ENCODE measurements around the gene ADGRL3. TPM values are rescaled to one million over a fixed set of nuclear protein-coding genes. Genes with fewer than 3 reads are reported as not detected.

Gene ADGRL3
- total RNA-seq, 2 experiments from 2014 or later, result not detected

DNA sequence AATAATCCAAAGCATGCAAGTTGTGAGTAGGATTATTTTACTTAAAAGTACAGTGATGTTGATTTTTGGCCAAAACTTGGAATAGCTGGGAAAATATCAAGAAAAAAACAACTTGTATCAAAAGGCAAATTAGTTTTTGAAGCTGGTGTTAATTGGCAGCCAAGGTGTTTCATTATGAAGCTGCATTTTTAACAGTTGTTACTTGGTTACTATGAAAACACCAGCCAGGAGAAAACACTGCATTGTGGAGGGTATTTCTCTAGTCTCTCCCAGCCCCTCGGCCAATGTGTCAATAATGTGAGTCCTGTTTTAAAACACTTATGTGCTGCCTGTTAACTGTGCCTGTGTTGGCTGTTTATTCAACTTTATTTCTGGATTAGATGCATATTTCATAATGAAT lies 733.4 kb downstream of the ADGRL3 start:
- H3K27ac Mint-ChIP-seq, result no peak overlapping the region
- CTCF ChIA-PET, result no interaction called here
- TF ChIP-seq CTCF (IDR thresholded peaks at IDR 0.05), result no peak
- H3K27me3 Mint-ChIP-seq, result no peaks in the 10 kb centered on the region
- intact Hi-C loops (cut with micrococcal nuclease), result no loop called here
- ATAC-seq (no peak), DNase-seq (no peak)
- POLR2A ChIA-PET, result no interaction called here
- no peaks in the 10 kb centered on the region for H3K9me3 Mint-ChIP-seq
- H3K4me3 Mint-ChIP-seq, result no peak overlapping the region
- H3K4me1 Mint-ChIP-seq (ENCODE audit: low read depth), result no peaks in the 10 kb centered on the region
- no peaks in the 10 kb centered on the region for H3K36me3 Mint-ChIP-seq (ENCODE audit: low read depth)

DNA sequence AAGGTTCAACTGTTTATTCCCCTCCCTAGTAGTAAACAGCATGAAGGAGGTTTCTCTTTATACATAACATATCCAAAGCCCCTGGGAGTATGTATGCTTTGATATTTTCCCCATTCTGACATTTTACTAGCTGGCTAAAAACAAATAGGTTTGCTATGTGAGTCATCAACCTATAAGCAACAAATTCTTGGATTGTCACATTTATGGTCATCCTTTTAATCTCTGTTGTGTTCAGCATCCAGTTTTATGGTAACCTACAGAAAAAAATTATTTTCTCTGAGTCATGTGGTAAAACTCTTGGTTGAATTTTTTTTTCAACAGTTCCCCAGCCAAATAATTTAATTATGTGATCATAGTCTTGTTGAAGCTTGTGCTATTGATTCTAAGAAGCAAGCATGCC lies 734.1 kb downstream of the ADGRL3 start:
- CTCF ChIA-PET, result no interaction called here

DNA sequence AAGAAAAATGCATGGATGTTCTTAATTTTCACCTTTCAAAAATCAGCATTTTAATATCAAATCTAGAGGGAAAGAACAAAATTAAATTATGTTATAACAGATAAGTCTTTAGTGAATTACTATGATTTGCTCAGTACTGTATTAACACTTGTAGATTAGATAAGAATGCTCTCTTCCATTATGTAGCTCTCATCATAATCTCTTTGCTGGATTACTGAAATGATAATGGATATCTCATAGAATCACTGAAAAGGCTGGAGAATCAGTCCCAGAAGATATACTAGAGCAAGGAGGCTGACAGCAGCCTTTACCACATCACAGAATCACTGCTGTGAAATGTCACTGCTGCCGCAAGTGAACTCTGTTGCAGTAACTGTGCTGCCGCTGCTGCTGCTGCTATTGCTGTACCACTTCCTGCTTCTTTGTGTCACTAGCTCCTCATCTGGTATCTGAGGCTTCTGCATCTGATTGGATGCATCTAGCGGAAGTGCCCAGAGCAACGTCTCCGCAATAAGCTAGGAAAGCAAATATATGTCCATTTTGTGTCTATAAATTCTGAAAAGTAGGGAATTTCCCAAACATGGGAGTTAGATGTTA lies 738.2 kb downstream of the ADGRL3 start:
- H3K4me1 Mint-ChIP-seq (ENCODE audit: low read depth), result no peaks in the 10 kb centered on the region
- DNase-seq (peak; percentile 26), ATAC-seq (peak; percentile 62)
- no peaks in the 10 kb centered on the region for H3K9me3 Mint-ChIP-seq
- no peak overlapping the region for H3K27ac Mint-ChIP-seq
- CTCF ChIA-PET, result no interaction called here
- no peaks in the 10 kb centered on the region for H3K36me3 Mint-ChIP-seq (ENCODE audit: low read depth)
- no peaks in the 10 kb centered on the region for H3K27me3 Mint-ChIP-seq
- H3K4me3 Mint-ChIP-seq, result no peak overlapping the region
- intact Hi-C loops (cut with micrococcal nuclease), result no loop called here
- POLR2A ChIA-PET, result no interaction called here
- TF ChIP-seq CTCF (IDR thresholded peaks at IDR 0.05), result no peak

More for the DNA sequence above, 734.1 kb downstream of the ADGRL3 start:
- DNase-seq, result no peak
- no peak for TF ChIP-seq CTCF (IDR thresholded peaks at IDR 0.05)
- POLR2A ChIA-PET, result no interaction called here
- intact Hi-C loops (cut with micrococcal nuclease), result no loop called here
- Mint-ChIP-seq H3K9me3 (no peaks in the 10 kb centered on the region), H3K4me1 (ENCODE audit: low read depth) (no peaks in the 10 kb centered on the region), H3K4me3 (no peak overlapping the region), H3K27me3 (no peaks in the 10 kb centered on the region), H3K27ac (no peak overlapping the region), H3K36me3 (ENCODE audit: low read depth) (no peaks in the 10 kb centered on the region)
- no peak for ATAC-seq

- Mint-ChIP-seq H3K27me3 (no peaks in the 10 kb centered on the region), H3K36me3 (ENCODE audit: low read depth) (no peaks in the 10 kb centered on the region), H3K4me3 (no peak overlapping the region), H3K9me3 (peaks cover 11% of the 10 kb centered on the region), H3K27ac (no peak overlapping the region), H3K4me1 (ENCODE audit: low read depth) (no peaks in the 10 kb centered on the region)
- no peak for TF ChIP-seq CTCF (IDR thresholded peaks at IDR 0.05)
- POLR2A ChIA-PET, result no interaction called here
- CTCF ChIA-PET, result no interaction called here
- intact Hi-C loops (cut with micrococcal nuclease), result no loop called here
- DNase-seq, result no peak
- ATAC-seq, result no peak
Measured at GRCh38 chr4:61950625-61951024, 750.5 kb downstream of the ADGRL3 start.

DNA sequence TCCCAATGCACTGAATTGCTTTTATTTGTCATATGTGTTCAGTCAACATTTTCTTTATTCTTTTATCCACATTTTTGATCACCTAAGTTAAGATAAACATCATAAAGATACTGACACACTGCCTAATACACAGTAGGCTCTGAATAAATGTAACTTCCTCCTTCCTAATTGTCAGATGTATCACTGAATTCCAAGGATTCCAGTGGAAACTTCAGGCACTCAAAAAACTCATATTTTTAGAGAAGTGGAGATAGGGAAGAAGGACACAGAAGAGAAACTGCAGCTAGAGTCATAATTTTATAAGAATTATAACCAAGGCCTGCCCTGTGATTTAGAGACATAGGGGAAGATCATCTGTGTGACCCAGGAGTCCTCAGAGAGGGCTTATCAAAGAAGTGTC lies 753.3 kb downstream of the ADGRL3 start:
- intact Hi-C loops (cut with micrococcal nuclease), result no loop called here
- ChIA-PET CTCF (no interaction called here), POLR2A (no interaction called here)
- TF ChIP-seq CTCF (IDR thresholded peaks at IDR 0.05), result no peak
- DNase-seq (no peak), ATAC-seq (no peak)
- no peaks in the 10 kb centered on the region for H3K27me3 Mint-ChIP-seq
- H3K27ac Mint-ChIP-seq, result no peak overlapping the region
- no peak overlapping the region for H3K4me3 Mint-ChIP-seq
- H3K36me3 Mint-ChIP-seq (ENCODE audit: low read depth), result no peaks in the 10 kb centered on the region
- H3K9me3 Mint-ChIP-seq, result peaks cover 17% of the 10 kb centered on the region
- H3K4me1 Mint-ChIP-seq (ENCODE audit: low read depth), result no peaks in the 10 kb centered on the region
